ENCODE results near the gene CLDN12. TPM values are rescaled to one million over a fixed set of nuclear protein-coding genes. Genes with fewer than 3 reads are reported as not detected.
"Not testable (repeated sequence)": the region's sequence is repeated elsewhere in the genome, so short reads cannot be mapped to it uniquely, and the experiment has no call there.

Gene CLDN12
- total and polyA plus RNA-seq, 5 donors = 24.7 to 46.1 (median 37.2) TPM

- Histone ChIP-seq H3K4me3 (ENCODE audit: low read length) (no peak overlapping the region), H3K27me3 (ENCODE audit: control insufficient read depth, insufficient read depth) (no peaks in the 10 kb centered on the region), H3K4me1 (ENCODE audit: control insufficient read depth, insufficient read depth, low read length) (no peaks in the 10 kb centered on the region), H3K27ac (ENCODE audit: low read length) (no peak overlapping the region), H3K9me3 (ENCODE audit: control insufficient read depth, low read length) (no peaks in the 10 kb centered on the region)
- intact Hi-C loops (cut with DNase I) = loop anchor here in 1 of 4 donors (10.0 kb wide), 2 partner anchors 138 to 268 kb away; no protein-coding TSS in a partner anchor
- no peak for ATAC-seq
- WGBS = 78% methylated on average over 10 of the region's 10 CpGs
- no peak for DNase-seq
These were observed 29.5 kb downstream of the CLDN12 start for GRCh38 chr7:90432752-90433151.

- Histone ChIP-seq H3K27me3 (ENCODE audit: control insufficient read depth, insufficient read depth) (no peaks in the 10 kb centered on the region), H3K27ac (ENCODE audit: low read length) (no peak overlapping the region), H3K4me1 (ENCODE audit: control insufficient read depth, insufficient read depth, low read length) (no peaks in the 10 kb centered on the region), H3K9me3 (ENCODE audit: control insufficient read depth, low read length) (no peaks in the 10 kb centered on the region), H3K4me3 (ENCODE audit: low read length) (no peak overlapping the region)
- ATAC-seq (no peak), DNase-seq (no peak)
- 84% methylated on average over 3 of the region's 3 CpGs for WGBS
- intact Hi-C loops (cut with DNase I) = loop anchor here in 1 of 4 donors (10.0 kb wide), 2 partner anchors 138 to 268 kb away; no protein-coding TSS in a partner anchor
These were observed 30.0 kb downstream of the CLDN12 start for GRCh38 chr7:90433221-90433620.

GRCh38 chr7:90445633-90446032 is 42.4 kb downstream of the CLDN12 start:
- ATAC-seq = no peak
- H3K4me3 ChIP-seq (ENCODE audit: low read length) = no peak overlapping the region
- H3K27me3 ChIP-seq (ENCODE audit: control insufficient read depth, insufficient read depth) = no peaks in the 10 kb centered on the region
- DNase-seq = no peak
- H3K9me3 ChIP-seq (ENCODE audit: control insufficient read depth, low read length) = no peaks in the 10 kb centered on the region
- 51% methylated on average over 2 of the region's 2 CpGs for WGBS
- H3K4me1 ChIP-seq (ENCODE audit: control insufficient read depth, insufficient read depth, low read length) = no peaks in the 10 kb centered on the region
- H3K27ac ChIP-seq (ENCODE audit: low read length) = no peak overlapping the region
- intact Hi-C loops (cut with DNase I) = no loop called here

GRCh38 chr7:90446137-90446899 is 43.1 kb downstream of the CLDN12 start:
- Histone ChIP-seq H3K27me3 (ENCODE audit: control insufficient read depth, insufficient read depth) (no peaks in the 10 kb centered on the region), H3K4me1 (ENCODE audit: control insufficient read depth, insufficient read depth, low read length) (no peaks in the 10 kb centered on the region), H3K4me3 (ENCODE audit: low read length) (no peak overlapping the region), H3K9me3 (ENCODE audit: control insufficient read depth, low read length) (no peaks in the 10 kb centered on the region), H3K27ac (ENCODE audit: low read length) (no peak overlapping the region)
- WGBS = 59% methylated on average over 4 of the region's 4 CpGs
- intact Hi-C loops (cut with DNase I) = no loop called here
- no peak for ATAC-seq
- DNase-seq = no peak

GRCh38 chr7:90453259-90453891 is 50.1 kb downstream of the CLDN12 start:
- Histone ChIP-seq H3K9me3 (ENCODE audit: control insufficient read depth, low read length) (no peaks in the 10 kb centered on the region), H3K4me1 (ENCODE audit: control insufficient read depth, insufficient read depth, low read length) (no peaks in the 10 kb centered on the region), H3K27ac (ENCODE audit: low read length) (no peak overlapping the region), H3K4me3 (ENCODE audit: low read length) (no peak overlapping the region), H3K27me3 (ENCODE audit: control insufficient read depth, insufficient read depth) (no peaks in the 10 kb centered on the region)
- no peak for ATAC-seq
- intact Hi-C loops (cut with DNase I) = no loop called here
- DNase-seq = no peak

- WGBS = 31% methylated on average over 1 of the region's 1 CpG
- Histone ChIP-seq H3K4me1 (ENCODE audit: control insufficient read depth, insufficient read depth, low read length) (no peaks in the 10 kb centered on the region), H3K27me3 (ENCODE audit: control insufficient read depth, insufficient read depth) (no peaks in the 10 kb centered on the region), H3K9me3 (ENCODE audit: control insufficient read depth, low read length) (no peaks in the 10 kb centered on the region), H3K4me3 (ENCODE audit: low read length) (no peak overlapping the region), H3K27ac (ENCODE audit: low read length) (no peak overlapping the region)
- DNase-seq (no peak), ATAC-seq (no peak)
- intact Hi-C loops (cut with DNase I) = no loop called here
These were observed 50.7 kb downstream of the CLDN12 start for GRCh38 chr7:90453931-90454330.

- H3K4me3 ChIP-seq (ENCODE audit: low read length) = no peak overlapping the region
- no peak for DNase-seq
- H3K4me1 ChIP-seq (ENCODE audit: control insufficient read depth, insufficient read depth, low read length) = no peaks in the 10 kb centered on the region
- 26% methylated on average over 6 of the region's 6 CpGs for WGBS
- ATAC-seq = peak; percentile 68 to 75
- H3K27ac ChIP-seq (ENCODE audit: low read length) = no peak overlapping the region
- H3K9me3 ChIP-seq (ENCODE audit: control insufficient read depth, low read length) = no peaks in the 10 kb centered on the region
- intact Hi-C loops (cut with DNase I) = no loop called here
- H3K27me3 ChIP-seq (ENCODE audit: control insufficient read depth, insufficient read depth) = no peaks in the 10 kb centered on the region
These were observed 52.1 kb downstream of the CLDN12 start for GRCh38 chr7:90455163-90456030.

- WGBS = 68% methylated on average over 2 of the region's 2 CpGs
- H3K9me3 ChIP-seq (ENCODE audit: control insufficient read depth, low read length) = no peaks in the 10 kb centered on the region
- H3K4me1 ChIP-seq (ENCODE audit: control insufficient read depth, insufficient read depth, low read length) = no peaks in the 10 kb centered on the region
- ATAC-seq (no peak), DNase-seq (no peak)
- intact Hi-C loops (cut with DNase I) = no loop called here
- H3K27me3 ChIP-seq (ENCODE audit: control insufficient read depth, insufficient read depth) = no peaks in the 10 kb centered on the region
- H3K4me3 ChIP-seq (ENCODE audit: low read length) = no peak overlapping the region
- no peak overlapping the region for H3K27ac ChIP-seq (ENCODE audit: low read length)
These were observed 54.8 kb downstream of the CLDN12 start for GRCh38 chr7:90458104-90458503.

GRCh38 chr7:90459888-90460287 is 56.6 kb downstream of the CLDN12 start:
- Histone ChIP-seq H3K27me3 (ENCODE audit: control insufficient read depth, insufficient read depth) (no peaks in the 10 kb centered on the region), H3K4me3 (ENCODE audit: low read length) (no peak overlapping the region), H3K9me3 (ENCODE audit: control insufficient read depth, low read length) (peaks cover 1% of the 10 kb centered on the region), H3K27ac (ENCODE audit: low read length) (no peak overlapping the region), H3K4me1 (ENCODE audit: control insufficient read depth, insufficient read depth, low read length) (no peaks in the 10 kb centered on the region)
- intact Hi-C loops (cut with DNase I) = no loop called here
- 75% methylated on average over 4 of the region's 4 CpGs for WGBS
- ATAC-seq (no peak), DNase-seq (no peak)

GRCh38 chr7:90461219-90461618 is 58.0 kb downstream of the CLDN12 start:
- H3K9me3 ChIP-seq (ENCODE audit: control insufficient read depth, low read length) = peaks cover 1% of the 10 kb centered on the region
- DNase-seq (no peak), ATAC-seq (peak; percentile 31 to 40)
- H3K4me3 ChIP-seq (ENCODE audit: low read length) = no peak overlapping the region
- no peaks in the 10 kb centered on the region for H3K4me1 ChIP-seq (ENCODE audit: control insufficient read depth, insufficient read depth, low read length)
- H3K27ac ChIP-seq (ENCODE audit: low read length) = no peak overlapping the region
- intact Hi-C loops (cut with DNase I) = no loop called here
- H3K27me3 ChIP-seq (ENCODE audit: control insufficient read depth, insufficient read depth) = no peaks in the 10 kb centered on the region

- H3K4me1 ChIP-seq (ENCODE audit: control insufficient read depth, insufficient read depth, low read length); DNase-seq; H3K27ac ChIP-seq (ENCODE audit: low read length); H3K27me3 ChIP-seq (ENCODE audit: control insufficient read depth, insufficient read depth); H3K9me3 ChIP-seq (ENCODE audit: control insufficient read depth, low read length); intact Hi-C loops (cut with DNase I): not testable (repeated sequence)
- H3K4me3 ChIP-seq (ENCODE audit: low read length) = peak overlapping the region; percentile 56
- peak; percentile 45 to 51 for ATAC-seq
- WGBS = 28% methylated on average over 4 of the region's 4 CpGs
These were observed 59.9 kb downstream of the CLDN12 start for GRCh38 chr7:90463151-90463628.
